K562 (cell line): ENCODE results near the gene RGR. TPM values are rescaled to one million over a fixed set of nuclear protein-coding genes. Genes with fewer than 3 reads are reported as not detected.

Experiments
- BRCA1 ChIP-seq, 2 experiments: fragments of 450-650 bp in 1 of 2; sonication (generic) in 1 of 2; formaldehyde crosslinking in 1 of 2; IDR thresholded peaks; 2 replicates each; pipeline versions ENCODE4 v1.5.0 to v1.6.1; 2017 to 2020; ENCODE audit warnings: mild to moderate bottlenecking in 1 of 2, missing genetic modification reagents in 1 of 2
- CCNT2 ChIP-seq: IDR thresholded peaks from 2 replicates; pipeline ENCODE4 v1.6.1; 2011; ENCODE audit warnings: borderline replicate concordance, low read depth, mild to moderate bottlenecking, moderate library complexity, mixed read lengths, low read length; ENCODE audit not compliant: insufficient read length; ENCODE audit errors: extremely low read depth
- CTBP1 ChIP-seq: fragments of 450-650 bp; IDR thresholded peaks from 2 replicates; pipeline ENCODE4 v1.6.1; 2016; ENCODE audit warnings: borderline replicate concordance
- EP300 ChIP-seq: IDR thresholded peaks from 2 replicates; pipeline ENCODE4 v1.6.1; 2012; ENCODE audit warnings: low read length, improper control_type of control experiment
- ETV6 ChIP-seq, 3 experiments: fragments of 150-350 bp in 1 of 3; sonication (generic) in 1 of 3; formaldehyde crosslinking in 1 of 3; IDR thresholded peaks; 2 replicates each; pipeline versions ENCODE4 v1.6.1 to v1.8.0; 2014 to 2022; ENCODE audit warnings: borderline replicate concordance in 2 of 3, low read depth in 2 of 3, antibody characterized with exemption in 1 of 3, low read length in 1 of 3, mild to moderate bottlenecking in 1 of 3, missing genetic modification reagents in 1 of 3
- FOXJ2 ChIP-seq: fragments of 200-800 bp; sonication (Bioruptor generic); IDR thresholded peaks from 2 replicates; pipeline ENCODE4 v1.6.1; 2016; ENCODE audit warnings: missing genetic modification characterization, missing compliant biosample characterization
- FOXM1 ChIP-seq, 2 experiments: fragments of 450-650 bp in 1 of 2; sonication (generic) in 1 of 2; formaldehyde crosslinking in 1 of 2; IDR thresholded peaks; 2 replicates each; pipeline versions ENCODE4 v1.6.1 to v1.9.0; 2017 to 2022; ENCODE audit warnings: low read depth in 2 of 2, mild to moderate bottlenecking in 2 of 2, missing genetic modification reagents in 1 of 2, moderate library complexity in 1 of 2
- GABPB2 ChIP-seq: fragments of 250-450 bp; sonication (Bioruptor Pico); conservative IDR thresholded peaks from 2 replicates; pipeline ENCODE4 v1.5.1; 2021; ENCODE audit warnings: mild to moderate bottlenecking
- HOXB6 ChIP-seq: fragments of 250-450 bp; sonication (Bioruptor Pico); IDR thresholded peaks from 2 replicates; pipeline ENCODE4 v1.5.1; 2022; ENCODE audit warnings: mild to moderate bottlenecking, borderline replicate concordance
- MEF2A ChIP-seq: IDR thresholded peaks from 2 replicates; pipeline ENCODE4 v1.6.1; 2011; ENCODE audit warnings: low read depth, mild to moderate bottlenecking, low read length, moderate library complexity; ENCODE audit not compliant: control insufficient read depth
- MEF2D ChIP-seq: conservative IDR thresholded peaks from 2 replicates; pipeline ENCODE4 v1.6.1; 2016; ENCODE audit warnings: low read depth, missing genetic modification characterization, missing compliant biosample characterization
- RBFOX2 ChIP-seq: fragments of 200-400 bp; formaldehyde crosslinking; IDR thresholded peaks from 2 replicates; pipeline ENCODE4 v1.6.1; 2017; ENCODE audit warnings: low read depth, mild to moderate bottlenecking, low read length, moderate library complexity
- RFX1 ChIP-seq: fragments of 450-650 bp; IDR thresholded peaks from 2 replicates; pipeline ENCODE4 v1.6.1; 2016; ENCODE audit warnings: mild to moderate bottlenecking, moderate library complexity
- SIX5 ChIP-seq, 2 experiments: IDR thresholded peaks; 2 replicates each; pipeline ENCODE4 v1.6.1; 2011; ENCODE audit warnings: low read length in 2 of 2, borderline replicate concordance in 1 of 2, low read depth in 1 of 2, mild to moderate bottlenecking in 1 of 2, moderate library complexity in 1 of 2; ENCODE audit not compliant: insufficient read depth in 1 of 2
- SMARCB1 ChIP-seq: IDR thresholded peaks from 2 replicates; pipeline ENCODE4 v1.6.1; 2011; ENCODE audit warnings: improper control_type of control experiment, low read depth; ENCODE audit not compliant: insufficient read length
- TEAD4 ChIP-seq, 2 experiments: sonication (generic) in 1 of 2; formaldehyde crosslinking in 1 of 2; IDR thresholded peaks; 2 replicates each; pipeline versions ENCODE4 v1.6.1 to v1.8.0; 2012 to 2022; ENCODE audit warnings: borderline replicate concordance in 1 of 2, inconsistent platforms in 1 of 2, low read length in 1 of 2, mild to moderate bottlenecking in 1 of 2, missing genetic modification reagents in 1 of 2
- U2AF1 ChIP-seq: fragments of 200-400 bp; formaldehyde crosslinking; optimal IDR thresholded peaks from 2 replicates; pipeline ENCODE3; 2017; ENCODE audit warnings: mild to moderate bottlenecking, low read depth, low read length, moderate library complexity
- ZEB2 ChIP-seq: fragments of 450-650 bp; IDR thresholded peaks from 2 replicates; pipeline ENCODE4 v1.6.1; 2016
- ZNF764 ChIP-seq: fragments of 250-450 bp; sonication (Bioruptor Pico); IDR thresholded peaks from 2 replicates; pipeline ENCODE4 v1.4.0; 2020; ENCODE audit warnings: low read depth, mild to moderate bottlenecking, moderate library complexity
- polyA plus RNA-seq, 8 experiments: library from polyadenylated mRNA; depleted of rRNA in 4 of 8; stranded (reverse) in 5 of 8; unstranded in 3 of 8; fragments of >200 nt; fragmentation: Nextera tagmentation in 2 of 8; fragmentation: Illumina TruSeq in 1 of 8; extraction: Ambion mirVana in 2 of 8; extraction: Trizol in 1 of 8; gene quantifications; 2 replicates each; pipeline versions ENCODE4 v1.2.1 to v1.2.3, GENCODE V29; 2011 to 2014; ENCODE audit warnings: inconsistent platforms in 1 of 8, missing spikeins in 1 of 8
- total RNA-seq, 7 experiments: library from RNA; depleted of rRNA in 6 of 7; stranded (reverse); fragments of >200 nt in 6 of 7; fragmentation: Illumina TruSeq in 2 of 7; extraction: Trizol in 2 of 7; gene quantifications; 2 replicates each; pipeline versions ENCODE4 v1.2.1 to v1.2.3, GENCODE V29; 2011 to 2021; ENCODE audit warnings: low replicate concordance in 1 of 7
- TF ChIP-seq, protein P1 (sequence below): fragments of 250-450 bp; sonication (Bioruptor Pico); IDR thresholded peaks from 2 replicates; pipeline ENCODE4 v1.5.1; 2021; ENCODE audit warnings: mild to moderate bottlenecking
- TF ChIP-seq, protein P2 (sequence below): sonication (generic); formaldehyde crosslinking; IDR thresholded peaks from 2 replicates; pipeline ENCODE4 v1.8.1; 2023; ENCODE audit warnings: mild to moderate bottlenecking, missing genetic modification reagents, moderate library complexity
- TF ChIP-seq, protein P3 (sequence below): sonication (generic); formaldehyde crosslinking; IDR thresholded peaks from 2 replicates; pipeline ENCODE4 v1.8.0; 2022; ENCODE audit warnings: missing genetic modification reagents, mild to moderate bottlenecking, borderline replicate concordance

RGR gene
- total and polyA plus RNA-seq, 9 of the 15 experiments (the other 6 are each of a cell fraction or from before 2014, with no cell fraction given): not detected

DNA sequence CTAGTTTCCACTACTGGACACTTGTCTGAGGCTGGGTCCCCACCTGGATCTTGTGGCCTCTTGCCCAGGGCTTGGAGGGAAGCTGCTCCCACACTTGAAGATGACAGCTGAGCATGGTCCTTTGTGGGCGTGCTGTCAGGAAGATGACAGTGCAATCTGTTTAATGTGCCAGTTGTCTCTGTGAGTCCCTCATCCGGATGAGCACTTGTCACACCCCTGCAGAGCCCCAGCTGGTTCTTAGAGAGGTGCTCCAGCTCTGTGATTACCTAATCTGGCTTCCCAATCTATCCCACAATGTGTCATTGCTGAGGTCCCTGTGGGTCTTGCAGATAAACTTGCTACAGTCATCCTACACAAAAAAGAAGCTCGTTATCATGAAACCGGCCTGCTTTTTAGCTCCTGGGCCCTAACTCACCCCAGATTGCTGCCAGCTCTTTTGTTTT is 48.7 kb downstream of the RGR start (continued):
- TF ChIP-seq HOXB6 (CRISPR knock-in tag) (no peak), RBFOX2 (no peak), ETV6 (IDR thresholded peaks at IDR 0.05; ENCODE audit: borderline replicate concordance in 1 of 2, low read depth in 2 of 2, low read length in 1 of 2) (peak in 1 of 2 experiments; percentile 67; a peak in 1 of 4 replicates), ETV6 (CRISPR knock-in tag; IDR thresholded peaks at IDR 0.05; ENCODE audit: borderline replicate concordance) (0 out of 2 replicates have a peak, but pooled peaks have one; percentile 42), GABPB2 (CRISPR knock-in tag) (no peak), MEF2D (peak; percentile 79), EP300 (peak; percentile 98), BRCA1 (IDR thresholded peaks at IDR 0.05) (no peak), BRCA1 (CRISPR knock-in tag; IDR thresholded peaks at IDR 0.05) (no peak), SIX5 (IDR thresholded peaks at IDR 0.05; ENCODE audit: borderline replicate concordance in 1 of 2, insufficient read depth in 1 of 2, low read depth in 1 of 2, low read length in 2 of 2) (no peak), CCNT2 (peak; percentile 99), ZEB2 (peak; percentile 96), FOXM1 (IDR thresholded peaks at IDR 0.05; ENCODE audit: low read depth) (peak; percentile 97), FOXM1 (CRISPR knock-in tag; IDR thresholded peaks at IDR 0.05; ENCODE audit: low read depth) (no peak), TEAD4 (IDR thresholded peaks at IDR 0.05; ENCODE audit: low read length) (peak; percentile 99), TEAD4 (CRISPR knock-in tag; IDR thresholded peaks at IDR 0.05; ENCODE audit: borderline replicate concordance) (no peak), FOXJ2 (tag) (peak; percentile 73; the same call in 1 of the 2 replicates), U2AF1 (no peak), ZNF764 (CRISPR knock-in tag) (no peak), MEF2A (peak; percentile 55; the same call in 1 of the 2 replicates), RFX1 (no peak), CTBP1 (peak; percentile 100), SMARCB1 (no peak)
- TF ChIP-seq, protein P1, sequence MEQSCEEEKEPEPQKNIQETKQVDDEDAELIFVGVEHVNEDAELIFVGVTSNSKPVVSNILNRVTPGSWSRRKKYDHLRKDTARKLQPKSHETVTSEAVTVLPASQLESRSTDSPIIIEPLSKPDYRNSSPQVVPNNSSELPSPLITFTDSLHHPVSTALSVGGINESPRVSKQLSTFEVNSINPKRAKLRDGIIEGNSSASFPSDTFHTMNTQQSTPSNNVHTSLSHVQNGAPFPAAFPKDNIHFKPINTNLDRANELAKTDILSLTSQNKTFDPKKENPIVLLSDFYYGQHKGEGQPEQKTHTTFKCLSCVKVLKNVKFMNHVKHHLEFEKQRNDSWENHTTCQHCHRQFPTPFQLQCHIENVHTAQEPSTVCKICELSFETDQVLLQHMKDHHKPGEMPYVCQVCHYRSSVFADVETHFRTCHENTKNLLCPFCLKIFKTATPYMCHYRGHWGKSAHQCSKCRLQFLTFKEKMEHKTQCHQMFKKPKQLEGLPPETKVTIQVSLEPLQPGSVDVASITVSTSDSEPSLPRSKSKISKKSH: no peak
- TF ChIP-seq, protein P2, sequence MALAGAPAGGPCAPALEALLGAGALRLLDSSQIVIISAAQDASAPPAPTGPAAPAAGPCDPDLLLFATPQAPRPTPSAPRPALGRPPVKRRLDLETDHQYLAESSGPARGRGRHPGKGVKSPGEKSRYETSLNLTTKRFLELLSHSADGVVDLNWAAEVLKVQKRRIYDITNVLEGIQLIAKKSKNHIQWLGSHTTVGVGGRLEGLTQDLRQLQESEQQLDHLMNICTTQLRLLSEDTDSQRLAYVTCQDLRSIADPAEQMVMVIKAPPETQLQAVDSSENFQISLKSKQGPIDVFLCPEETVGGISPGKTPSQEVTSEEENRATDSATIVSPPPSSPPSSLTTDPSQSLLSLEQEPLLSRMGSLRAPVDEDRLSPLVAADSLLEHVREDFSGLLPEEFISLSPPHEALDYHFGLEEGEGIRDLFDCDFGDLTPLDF (CRISPR knock-in tag): no peak
- TF ChIP-seq, protein P3, sequence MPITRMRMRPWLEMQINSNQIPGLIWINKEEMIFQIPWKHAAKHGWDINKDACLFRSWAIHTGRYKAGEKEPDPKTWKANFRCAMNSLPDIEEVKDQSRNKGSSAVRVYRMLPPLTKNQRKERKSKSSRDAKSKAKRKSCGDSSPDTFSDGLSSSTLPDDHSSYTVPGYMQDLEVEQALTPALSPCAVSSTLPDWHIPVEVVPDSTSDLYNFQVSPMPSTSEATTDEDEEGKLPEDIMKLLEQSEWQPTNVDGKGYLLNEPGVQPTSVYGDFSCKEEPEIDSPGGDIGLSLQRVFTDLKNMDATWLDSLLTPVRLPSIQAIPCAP (CRISPR knock-in tag): no peak
